Stimulated activated effector memory CD8-positive, alpha-beta T cell treated with anti-CD3 and anti-CD28 coated beads, Interleukin-12 subunit alpha, Interleukin-12 subunit beta, amount 100 ng/mL, for 72 hours (primary cell): ENCODE results near the gene ADGRA1.
"Not testable (repeated sequence)": the region's sequence is repeated elsewhere in the genome, so short reads cannot be mapped to it uniquely, and the experiment has no call there.

Experiments
- ATAC-seq: fragments of 150-1000 bp; cut with Tn5 transposase; 2 replicates; pipeline ENCODE4 v1.10.0; 2021
- DNase-seq, 2 donors: peaks; one replicate each; pipeline ENCODE4 v3.0.0; 2021 to 2022; ENCODE audit warnings: low spot score in 2 of 2
- H3K27ac Mint-ChIP-seq: one replicate; pipeline ENCODE4 v1.8.0; 2022; ENCODE audit warnings: mild to moderate bottlenecking, mixed read lengths
- H3K36me3 Mint-ChIP-seq: one replicate; pipeline ENCODE4 v1.8.0; 2022; ENCODE audit warnings: mild to moderate bottlenecking, mixed read lengths
- H3K4me1 Mint-ChIP-seq: one replicate; pipeline ENCODE4 v1.8.0; 2022; ENCODE audit warnings: mixed read lengths
- H3K4me3 Mint-ChIP-seq: one replicate; pipeline ENCODE4 v1.8.0; 2022; ENCODE audit warnings: mild to moderate bottlenecking, mixed read lengths
- H3K9me3 Mint-ChIP-seq: one replicate; pipeline ENCODE4 v1.8.0; 2022; ENCODE audit warnings: mixed read lengths

Gene ADGRA1

GRCh38 chr10:133143200-133143533, 55.4 kb downstream of the ADGRA1 start:
- Mint-ChIP-seq H3K4me1 (peaks cover 10% of the 10 kb centered on the region), H3K36me3 (no peaks in the 10 kb centered on the region), H3K4me3 (no peak overlapping the region), H3K9me3 (peaks cover 4% of the 10 kb centered on the region), H3K27ac (no peak overlapping the region)
- DNase-seq (no peak), ATAC-seq (no peak)

GRCh38 chr10:133143546-133143945, 55.8 kb downstream of the ADGRA1 start:
- no peak for ATAC-seq
- H3K36me3 Mint-ChIP-seq, result no peaks in the 10 kb centered on the region
- peaks cover 10% of the 10 kb centered on the region for H3K4me1 Mint-ChIP-seq
- peak overlapping the region; percentile 46 for H3K27ac Mint-ChIP-seq
- peak overlapping the region; percentile 50 for H3K4me3 Mint-ChIP-seq
- H3K9me3 Mint-ChIP-seq, result peaks cover 4% of the 10 kb centered on the region
- DNase-seq, result peak in 1 of 2 donors; percentile 38

- H3K9me3 Mint-ChIP-seq, result peaks cover 4% of the 10 kb centered on the region
Measured at GRCh38 chr10:133144771-133145170, 57.0 kb downstream of the ADGRA1 start.

DNA sequence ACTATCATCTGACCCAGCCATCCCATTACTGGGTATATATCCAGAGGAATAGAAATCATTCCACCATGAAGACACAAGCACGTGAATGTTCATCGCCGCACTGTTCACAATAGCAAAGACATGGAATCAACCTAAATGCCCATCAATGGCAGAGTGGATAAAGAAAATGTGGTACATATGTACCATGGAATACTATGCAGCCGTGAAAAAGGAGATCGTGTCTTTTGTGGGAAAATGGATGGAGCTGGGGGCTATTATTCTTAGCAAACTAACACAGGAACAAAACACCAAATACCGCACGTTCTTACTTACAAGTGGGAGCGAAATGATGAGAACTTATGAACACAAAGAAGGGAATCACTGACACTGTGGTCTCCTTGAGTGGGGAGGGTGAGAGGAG, 62.5 kb downstream of the ADGRA1 start:
- no peak overlapping the region for H3K27ac Mint-ChIP-seq
- H3K9me3 Mint-ChIP-seq, result peaks cover 4% of the 10 kb centered on the region
- H3K4me1 Mint-ChIP-seq, result no peaks in the 10 kb centered on the region
- H3K36me3 Mint-ChIP-seq, result no peaks in the 10 kb centered on the region
- no peak overlapping the region for H3K4me3 Mint-ChIP-seq
- DNase-seq (no peak), ATAC-seq (no peak)

More at GRCh38 chr10:133144771-133145170, 57.0 kb downstream of the ADGRA1 start:
- ATAC-seq (no peak), DNase-seq (no peak)
- no peaks in the 10 kb centered on the region for H3K36me3 Mint-ChIP-seq
- no peak overlapping the region for H3K27ac Mint-ChIP-seq
- H3K4me3 Mint-ChIP-seq, result peak overlapping the region; percentile 50
- peaks cover 10% of the 10 kb centered on the region for H3K4me1 Mint-ChIP-seq

DNA sequence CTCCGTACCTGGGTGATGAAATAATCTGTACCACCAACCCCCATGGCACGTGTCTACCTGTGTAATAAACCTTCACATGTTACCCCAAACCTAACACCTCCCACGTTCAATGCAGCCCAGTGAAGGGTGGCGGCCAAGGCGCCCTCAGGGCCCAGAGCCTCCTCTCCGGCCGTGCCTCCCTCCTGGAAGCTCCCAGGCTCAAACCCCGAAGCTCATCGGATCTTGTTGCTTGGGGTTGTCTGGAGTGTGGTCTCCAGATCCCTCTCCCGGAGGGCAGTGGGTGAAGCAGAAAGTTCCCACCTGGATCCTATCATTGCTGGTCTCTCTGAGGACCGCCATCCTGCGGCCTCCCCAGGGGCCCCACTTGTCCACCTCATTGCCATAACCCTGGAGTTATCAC, 62.9 kb downstream of the ADGRA1 start:
- Mint-ChIP-seq H3K9me3 (peaks cover 4% of the 10 kb centered on the region), H3K27ac (no peak overlapping the region), H3K4me1 (no peaks in the 10 kb centered on the region), H3K4me3 (no peak overlapping the region), H3K36me3 (no peaks in the 10 kb centered on the region)
- ATAC-seq (no peak), DNase-seq (no peak)

DNA sequence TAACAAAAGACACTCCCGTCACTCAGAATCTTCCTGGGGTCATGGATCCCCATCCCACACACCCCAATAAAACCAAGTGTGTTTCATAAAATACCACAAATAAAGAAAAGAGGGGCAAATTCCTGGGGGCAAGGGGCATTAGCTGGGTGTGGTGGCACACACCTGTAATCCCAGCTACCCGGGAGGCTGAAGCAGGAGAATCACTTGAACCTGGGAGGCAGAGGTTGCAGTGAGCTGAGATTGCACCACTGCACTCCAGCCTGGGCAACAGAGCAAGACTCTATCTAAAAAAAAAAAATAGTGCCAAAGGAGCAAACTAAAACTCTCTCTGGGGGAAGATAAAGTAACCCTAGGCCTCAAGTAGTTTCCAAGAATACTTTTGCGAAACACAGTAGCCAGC, 63.3 kb downstream of the ADGRA1 start:
- not testable (repeated sequence) for ATAC-seq, H3K4me1 Mint-ChIP-seq, H3K9me3 Mint-ChIP-seq, H3K36me3 Mint-ChIP-seq, DNase-seq, H3K4me3 Mint-ChIP-seq, H3K27ac Mint-ChIP-seq

GRCh38 chr10:133151543-133151972, 63.8 kb downstream of the ADGRA1 start:
- H3K36me3 Mint-ChIP-seq, result no peaks in the 10 kb centered on the region
- no peak for DNase-seq
- no peaks in the 10 kb centered on the region for H3K4me1 Mint-ChIP-seq
- no peak overlapping the region for H3K27ac Mint-ChIP-seq
- no peak overlapping the region for H3K4me3 Mint-ChIP-seq
- H3K9me3 Mint-ChIP-seq, result peaks cover 4% of the 10 kb centered on the region
- ATAC-seq, result no peak

DNA sequence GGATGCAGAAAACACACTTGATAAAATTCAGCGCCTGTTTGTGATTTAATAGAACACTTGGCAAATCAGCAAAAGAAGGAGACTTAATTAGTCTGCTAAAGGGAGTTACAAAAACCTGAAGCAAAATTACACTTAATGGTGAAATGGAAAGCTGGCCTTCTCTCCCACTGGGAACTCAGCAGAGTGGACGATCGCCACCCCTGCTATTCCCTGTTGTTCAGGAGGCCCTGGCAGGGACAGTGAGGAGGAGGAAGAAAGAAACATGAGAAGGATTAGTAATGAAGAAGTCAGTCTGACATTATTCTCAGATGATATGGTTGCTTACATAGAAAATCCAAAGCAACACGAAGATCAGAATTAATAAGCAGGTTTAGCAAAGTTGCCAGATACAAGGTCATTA, 66.7 kb downstream of the ADGRA1 start:
- Mint-ChIP-seq H3K27ac (no peak overlapping the region), H3K36me3 (no peaks in the 10 kb centered on the region), H3K9me3 (no peaks in the 10 kb centered on the region), H3K4me1 (no peaks in the 10 kb centered on the region), H3K4me3 (no peak overlapping the region)
- no peak for ATAC-seq
- no peak for DNase-seq

DNA sequence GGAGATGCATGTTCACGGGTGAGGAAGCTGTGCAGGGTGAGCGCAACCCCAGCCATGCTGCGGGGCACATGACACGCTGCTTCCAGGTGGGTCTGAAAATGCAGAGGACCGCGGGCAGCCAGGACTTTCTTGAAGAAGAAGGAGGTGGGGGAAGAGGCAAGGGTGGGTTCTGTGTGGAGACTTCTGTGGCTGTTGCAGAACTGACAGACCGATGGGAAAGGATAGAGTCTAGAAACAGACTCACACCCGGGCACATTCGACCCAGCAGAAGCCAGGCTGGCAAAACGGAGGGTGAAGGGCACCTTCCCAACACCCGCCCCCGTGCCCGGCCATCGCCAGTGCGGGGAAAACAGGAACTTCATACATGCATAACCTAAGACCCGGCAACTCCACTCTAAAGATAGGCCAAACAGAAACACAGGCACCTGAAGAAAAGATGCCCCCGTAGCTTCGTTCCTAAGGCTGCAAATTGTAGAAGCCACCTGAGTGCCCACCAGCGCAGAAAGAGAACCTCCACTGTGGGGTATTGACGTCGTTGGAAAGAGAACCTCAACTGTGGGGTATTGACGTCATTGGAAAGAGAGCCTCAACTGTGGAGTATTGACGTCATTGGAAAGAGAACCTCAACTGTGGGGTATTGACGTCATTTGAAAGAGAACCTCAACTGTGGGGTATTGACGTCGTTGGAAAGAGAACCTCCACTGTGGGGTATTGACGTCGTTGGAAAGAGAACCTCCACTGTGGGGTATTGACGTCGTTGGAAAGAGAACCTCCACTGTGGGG, 67.5 kb downstream of the ADGRA1 start:
- Mint-ChIP-seq H3K9me3 (no peaks in the 10 kb centered on the region), H3K4me3 (no peak overlapping the region), H3K27ac (no peak overlapping the region), H3K36me3 (no peaks in the 10 kb centered on the region), H3K4me1 (no peaks in the 10 kb centered on the region)
- no peak for ATAC-seq
- DNase-seq, result no peak

GRCh38 chr10:133156674-133157579, 69.2 kb downstream of the ADGRA1 start:
- DNase-seq (no peak), ATAC-seq (no peak)
- H3K36me3 Mint-ChIP-seq, result no peaks in the 10 kb centered on the region
- no peaks in the 10 kb centered on the region for H3K9me3 Mint-ChIP-seq
- no peak overlapping the region for H3K27ac Mint-ChIP-seq
- H3K4me3 Mint-ChIP-seq, result no peak overlapping the region
- H3K4me1 Mint-ChIP-seq, result no peaks in the 10 kb centered on the region

GRCh38 chr10:133157662-133158436, 70.1 kb downstream of the ADGRA1 start:
- no peaks in the 10 kb centered on the region for H3K36me3 Mint-ChIP-seq

DNA sequence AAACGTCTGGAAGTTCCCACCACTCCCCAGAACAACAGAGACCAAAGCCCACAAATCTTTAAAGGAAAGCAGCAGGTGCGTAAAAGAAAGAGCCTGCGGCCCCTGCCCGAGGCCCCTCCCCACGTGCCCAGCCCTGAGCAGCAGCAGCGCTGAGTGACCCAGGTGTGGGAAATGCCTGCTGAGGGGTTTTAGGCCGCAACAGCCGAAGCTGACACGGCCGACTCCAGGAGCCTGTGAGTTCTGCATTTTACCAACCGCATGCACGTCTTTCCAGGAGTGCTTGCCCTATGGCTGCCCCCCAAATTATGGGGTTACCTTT, 70.7 kb downstream of the ADGRA1 start:
- Mint-ChIP-seq H3K4me1 (no peaks in the 10 kb centered on the region), H3K9me3 (no peaks in the 10 kb centered on the region), H3K36me3 (no peaks in the 10 kb centered on the region), H3K27ac (no peak overlapping the region), H3K4me3 (no peak overlapping the region)
- ATAC-seq (no peak), DNase-seq (no peak)

More at GRCh38 chr10:133157662-133158436, 70.1 kb downstream of the ADGRA1 start:
- ATAC-seq, result no peak
- no peak overlapping the region for H3K4me3 Mint-ChIP-seq
- H3K27ac Mint-ChIP-seq, result no peak overlapping the region
- no peaks in the 10 kb centered on the region for H3K9me3 Mint-ChIP-seq
- no peaks in the 10 kb centered on the region for H3K4me1 Mint-ChIP-seq
- no peak for DNase-seq

DNA sequence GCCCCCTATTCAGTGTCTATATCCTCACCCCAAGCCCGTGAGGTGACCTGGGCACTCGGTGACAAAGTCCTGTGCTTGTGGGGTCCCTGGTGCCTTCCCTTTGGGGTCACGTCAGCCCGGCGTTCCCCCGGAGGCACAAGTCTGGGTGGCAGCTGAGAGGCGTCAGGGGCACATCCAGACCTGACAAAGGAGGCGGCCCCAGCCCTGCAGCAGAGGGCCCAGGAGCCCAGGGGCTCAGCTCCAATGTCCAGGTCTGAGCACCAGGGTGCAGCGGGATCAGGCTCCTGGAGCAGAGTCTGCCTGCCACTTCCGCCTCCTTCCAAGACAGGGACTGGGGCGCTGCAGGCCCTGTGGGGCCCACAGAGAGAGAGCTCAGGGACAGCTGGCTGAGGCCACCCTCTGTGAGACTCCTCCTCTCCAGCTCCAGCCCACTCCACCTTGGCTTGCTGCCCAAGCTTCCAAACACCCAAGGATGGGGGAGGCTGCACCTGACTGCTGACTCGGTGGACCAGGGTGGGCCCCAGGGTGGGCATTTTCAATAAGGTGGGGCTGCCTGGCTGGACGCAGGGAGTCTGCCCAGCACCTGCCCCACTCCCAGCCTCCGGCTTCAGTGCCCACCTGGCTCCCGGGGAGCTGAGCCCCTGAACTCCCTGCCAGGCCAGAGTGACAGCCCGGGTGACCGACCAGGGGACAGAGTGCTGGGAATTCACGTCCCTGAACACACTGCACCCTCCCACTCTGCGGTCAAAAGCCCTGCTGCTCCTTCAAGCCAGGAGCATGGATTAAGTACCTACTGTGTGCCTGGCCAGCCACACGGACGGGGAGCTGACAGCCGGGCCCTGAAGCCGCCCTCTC, 71.3 kb downstream of the ADGRA1 start:
- ATAC-seq (no peak), DNase-seq (no peak)
- Mint-ChIP-seq H3K4me3 (peak overlapping the region; percentile 35), H3K36me3 (no peaks in the 10 kb centered on the region), H3K27ac (no peak overlapping the region), H3K4me1 (no peaks in the 10 kb centered on the region), H3K9me3 (no peaks in the 10 kb centered on the region)

GRCh38 chr10:133159611-133159949, 71.9 kb downstream of the ADGRA1 start:
- DNase-seq, result no peak
- no peaks in the 10 kb centered on the region for H3K9me3 Mint-ChIP-seq
- H3K27ac Mint-ChIP-seq, result no peak overlapping the region
- no peaks in the 10 kb centered on the region for H3K4me1 Mint-ChIP-seq
- no peak for ATAC-seq
- peak overlapping the region; percentile 35 for H3K4me3 Mint-ChIP-seq
- no peaks in the 10 kb centered on the region for H3K36me3 Mint-ChIP-seq
